ELF-1 (cell line): ENCODE measurements around the gene ANTXR1.

ENCODE experiments used
- DNase-seq: peaks from one replicate; pipeline ENCODE4 v3.0.0-alpha.2; 2016; ENCODE audit warnings: low read depth, low spot score

Gene ANTXR1

GRCh38 chr2:69131983-69132675, 119.2 kb downstream of the ANTXR1 start:
- DNase-seq: no peak

DNA sequence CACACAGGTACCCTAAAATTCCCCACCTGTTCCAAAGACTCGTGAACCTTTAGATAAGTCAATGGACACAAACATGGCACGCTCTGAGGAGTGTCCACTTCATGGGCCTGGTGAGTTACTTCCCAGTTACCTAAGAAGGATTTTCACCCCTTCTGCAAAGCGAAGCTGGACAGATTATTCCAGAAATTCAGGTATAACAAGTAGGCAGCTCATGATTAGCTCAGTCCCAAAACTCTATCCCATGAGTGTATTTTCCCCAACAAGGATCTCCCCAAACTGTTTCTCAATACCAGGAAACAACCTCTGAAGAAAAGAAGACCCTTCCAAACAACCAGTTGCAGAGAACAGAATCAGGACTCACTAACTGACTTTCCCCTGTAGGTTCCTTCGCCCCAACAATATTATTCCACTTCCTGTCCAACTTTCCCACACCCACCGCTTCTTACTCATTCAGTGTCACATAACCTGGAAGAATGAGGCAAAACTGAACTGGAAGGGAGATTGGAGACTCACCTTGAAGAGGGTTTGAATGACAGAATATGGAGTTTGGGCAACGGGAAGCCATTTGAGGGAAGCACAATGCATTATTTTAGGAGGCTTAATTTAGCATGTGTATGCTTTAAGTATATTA, 120.1 kb downstream of the ANTXR1 start:
- no peak for DNase-seq

GRCh38 chr2:69133898-69134297, 120.9 kb downstream of the ANTXR1 start:
- no peak for DNase-seq

GRCh38 chr2:69134306-69134945, 121.4 kb downstream of the ANTXR1 start:
- no peak for DNase-seq

- DNase-seq: no peak
These were observed 125.3 kb downstream of the ANTXR1 start for GRCh38 chr2:69138247-69138772.

- peak; percentile 32 for DNase-seq
These were observed 125.9 kb downstream of the ANTXR1 start for GRCh38 chr2:69138793-69139459.

DNA sequence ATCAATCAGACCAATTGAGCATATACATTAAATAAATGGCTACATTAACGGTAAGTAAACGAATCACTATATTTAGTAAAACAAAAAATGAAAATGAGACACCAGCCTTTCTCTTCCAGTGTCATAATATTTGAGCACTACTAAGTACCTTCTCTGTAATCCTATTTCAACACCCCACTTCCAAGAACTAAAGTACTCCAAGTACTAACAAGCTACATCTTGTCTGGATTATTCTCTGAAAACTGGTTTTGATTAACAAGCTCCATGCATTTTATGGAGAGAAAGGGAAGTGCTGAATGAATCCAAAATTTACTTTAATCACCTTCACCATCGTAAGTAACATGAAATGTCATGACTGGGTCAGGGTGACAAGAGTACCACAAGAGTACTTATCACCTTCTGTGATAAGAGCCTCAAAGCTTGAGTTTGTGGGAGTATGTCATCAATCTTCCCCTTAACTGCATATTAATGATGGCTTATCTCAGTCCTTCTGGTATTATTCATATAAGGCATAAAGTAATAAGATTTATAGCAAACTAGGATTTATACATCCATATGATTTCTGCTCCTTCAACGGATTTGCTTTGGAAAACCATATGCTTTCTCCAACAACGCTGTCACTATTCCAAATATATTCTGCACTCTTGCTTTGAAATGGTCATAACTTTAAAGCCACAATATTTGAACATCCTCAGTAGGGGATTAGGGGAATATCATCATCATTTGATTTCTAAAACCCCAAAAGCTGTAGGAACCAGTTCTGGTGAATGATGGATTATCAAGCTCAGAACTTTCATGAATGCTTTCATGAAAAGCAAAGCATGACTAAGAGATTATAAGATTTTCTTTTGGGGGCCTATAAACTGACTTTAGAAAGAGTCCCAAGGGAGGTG, 127.0 kb downstream of the ANTXR1 start:
- no peak for DNase-seq

GRCh38 chr2:69141061-69141460, 128.1 kb downstream of the ANTXR1 start:
- DNase-seq: no peak

GRCh38 chr2:69143748-69144360, 130.9 kb downstream of the ANTXR1 start:
- peak; percentile 67 for DNase-seq

DNA sequence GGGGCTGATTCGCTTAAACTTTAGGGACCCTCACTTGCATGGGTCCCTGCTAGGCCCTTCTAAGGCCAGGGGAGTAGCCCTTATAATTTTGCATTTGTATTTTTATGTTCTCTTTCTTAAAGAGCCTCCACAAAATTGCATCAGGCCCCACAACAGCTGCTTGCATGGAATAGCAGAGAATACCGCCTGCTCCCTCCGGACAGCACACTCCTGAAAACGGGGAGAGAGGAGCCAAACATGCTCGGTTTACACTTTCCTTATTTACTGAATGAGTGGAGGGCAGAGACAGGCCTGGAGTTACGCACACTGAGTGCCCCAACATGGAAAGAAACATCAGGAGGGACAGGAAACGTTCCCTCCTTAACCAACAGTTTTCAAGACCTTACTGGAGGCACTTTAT, 132.2 kb downstream of the ANTXR1 start:
- no peak for DNase-seq

DNA sequence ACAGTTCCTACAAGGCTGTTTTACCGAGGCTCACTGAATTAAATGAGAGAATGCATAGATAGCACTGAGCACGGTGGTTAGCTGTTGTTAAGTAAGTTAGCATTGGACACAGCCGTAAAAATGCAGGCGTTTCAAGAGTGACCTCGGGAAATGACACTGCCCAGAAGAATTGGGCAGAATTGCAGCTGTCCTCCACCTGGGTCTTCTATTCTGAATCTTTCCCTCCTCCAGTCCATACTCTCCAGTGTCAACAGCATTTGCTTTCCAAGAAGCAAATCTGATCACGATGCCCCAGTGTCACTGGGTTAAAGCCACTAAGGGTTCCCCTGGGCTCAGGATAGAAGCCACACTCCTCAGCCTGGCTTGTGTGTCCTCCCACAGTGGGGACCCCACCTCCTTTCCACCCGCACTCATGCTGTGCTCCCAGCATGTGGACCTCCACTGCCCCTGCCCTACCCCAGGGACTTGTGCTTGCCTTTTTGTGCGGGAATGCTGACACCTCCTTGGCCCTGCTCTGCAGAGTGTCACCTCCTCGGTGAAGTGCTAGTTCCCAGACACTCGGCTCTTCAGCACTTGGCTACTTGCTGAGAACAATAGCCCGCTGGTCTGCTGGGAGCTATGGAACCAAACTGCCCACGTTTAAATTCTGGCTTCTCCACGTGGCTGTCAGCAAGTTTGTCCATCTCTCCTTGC, 135.0 kb downstream of the ANTXR1 start:
- peak; percentile 29 for DNase-seq

DNA sequence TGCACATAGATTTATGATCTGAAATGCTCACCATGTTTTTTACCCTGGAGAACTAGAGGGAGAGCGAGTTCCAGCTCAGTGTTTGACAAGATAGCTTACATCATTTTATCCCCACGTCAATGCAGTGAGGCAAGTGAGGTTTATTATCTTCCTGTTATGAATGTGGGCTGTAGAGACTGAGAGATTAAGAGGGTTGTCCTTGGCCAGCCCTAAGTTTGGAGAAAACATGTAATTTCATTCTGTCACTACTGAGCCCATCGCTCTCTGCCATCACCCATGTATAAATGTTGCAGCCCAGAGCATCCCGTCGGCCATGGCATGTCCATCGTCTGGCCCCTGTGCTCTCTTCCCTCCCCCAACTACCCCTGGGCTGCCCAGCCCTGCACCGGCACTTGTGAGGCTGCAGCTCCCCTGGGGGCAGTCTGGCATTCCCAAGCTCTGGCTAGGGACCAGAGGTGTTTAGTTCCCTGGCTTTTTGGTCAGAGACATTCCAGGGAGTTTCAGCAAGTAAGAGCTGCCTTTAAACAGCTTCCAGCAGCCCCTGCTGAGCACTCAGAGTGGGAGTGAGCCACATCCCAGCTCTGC, 136.7 kb downstream of the ANTXR1 start:
- peak; percentile 93 for DNase-seq

DNA sequence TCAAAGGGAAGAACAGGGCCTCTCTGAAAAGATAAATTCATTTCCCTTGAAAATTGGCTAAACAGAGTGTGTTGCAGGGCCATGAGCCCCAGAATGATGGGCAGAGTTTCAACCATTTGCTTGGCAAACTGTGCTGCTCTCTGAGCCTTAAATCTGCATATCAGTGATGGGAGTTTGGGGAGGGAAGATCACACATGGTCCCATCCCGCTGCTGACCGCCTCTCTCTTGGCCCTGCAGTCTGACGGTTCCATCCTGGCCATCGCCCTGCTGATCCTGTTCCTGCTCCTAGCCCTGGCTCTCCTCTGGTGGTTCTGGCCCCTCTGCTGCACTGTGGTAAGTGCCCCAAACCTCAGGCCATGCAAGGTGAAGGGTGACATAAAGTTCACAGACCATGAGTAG, 139.0 kb downstream of the ANTXR1 start:
- no peak for DNase-seq

GRCh38 chr2:69152847-69153583, 140.0 kb downstream of the ANTXR1 start:
- no peak for DNase-seq

GRCh38 chr2:69154106-69154505, 141.1 kb downstream of the ANTXR1 start:
- no peak for DNase-seq

DNA sequence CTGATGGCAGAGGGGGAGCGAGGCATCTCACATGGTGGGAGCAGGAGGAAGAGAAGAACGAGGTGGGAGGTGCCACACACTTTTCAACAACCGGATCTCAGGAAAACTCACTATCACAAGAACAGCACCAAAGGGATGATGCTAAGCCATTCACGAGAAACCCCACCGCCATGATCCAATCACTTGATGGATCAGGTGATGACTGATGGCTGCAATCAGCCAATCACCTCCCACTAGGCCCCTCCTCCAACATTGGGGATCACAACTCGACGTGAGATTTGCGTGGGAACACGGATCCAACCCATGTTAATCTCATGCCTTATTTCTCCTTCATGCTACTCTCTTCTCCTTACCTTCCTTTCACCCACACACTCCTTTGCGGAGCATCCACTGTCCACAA, 143.6 kb downstream of the ANTXR1 start:
- no peak for DNase-seq

DNA sequence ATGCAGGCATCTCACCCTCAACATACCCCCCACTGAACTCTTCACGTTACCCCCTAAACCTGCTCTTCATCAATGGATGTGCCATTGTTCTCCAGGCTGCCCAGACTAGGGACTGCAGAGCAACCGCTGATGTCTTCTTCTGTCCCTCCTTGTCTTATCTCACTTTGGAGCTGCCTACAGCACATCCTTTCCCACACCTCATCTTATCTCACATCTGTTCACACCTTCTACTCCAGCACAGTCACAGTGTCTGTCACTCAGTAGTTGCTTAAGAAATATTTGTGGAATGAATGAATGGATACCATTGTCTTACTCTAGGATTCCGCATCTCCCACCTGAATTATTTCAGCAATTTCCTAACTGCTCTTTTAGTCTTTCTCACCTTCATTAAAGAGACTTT, 144.5 kb downstream of the ANTXR1 start:
- DNase-seq: no peak

- peak; percentile 86 for DNase-seq
These were observed 147.0 kb downstream of the ANTXR1 start for GRCh38 chr2:69159986-69160385.

DNA sequence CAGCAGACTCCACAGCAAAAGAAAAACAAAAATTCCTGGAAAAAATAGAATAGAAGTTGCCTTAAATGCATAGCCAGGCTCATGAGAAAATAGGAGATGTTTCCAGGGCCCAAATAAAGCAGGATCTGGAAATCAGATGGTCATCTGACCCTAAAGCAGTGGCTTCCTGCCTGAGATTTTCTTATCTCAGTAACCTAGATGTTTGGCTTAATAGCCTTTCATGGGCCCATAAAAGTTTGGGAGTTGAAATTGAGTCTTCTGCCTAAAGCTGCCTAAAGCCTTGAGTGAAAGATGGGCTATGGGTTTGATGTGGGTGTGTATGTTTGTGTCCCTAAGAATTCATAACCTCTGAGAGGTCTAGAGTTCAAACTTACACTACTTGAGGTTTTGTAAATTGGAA, 149.1 kb downstream of the ANTXR1 start:
- no peak for DNase-seq
